GM12865 (cell line): ENCODE results near the gene ANKZF1.

Experiments used
- DNase-seq: peaks from one replicate; pipeline ENCODE4 v3.0.0; 2010; ENCODE audit warnings: low read depth
- H3K4me3 ChIP-seq: 2 replicates; pipeline ENCODE4 v1.5.1; 2011; ENCODE audit warnings: mild to moderate bottlenecking, low read depth, low read length, control low read depth
- CTCF ChIP-seq: IDR thresholded peaks from 2 replicates; pipeline ENCODE4 v1.5.1; 2011; ENCODE audit warnings: low read length, control low read depth, low read depth, inconsistent platforms; ENCODE audit not compliant: insufficient read depth; ENCODE audit errors: missing control alignments

The ANKZF1 gene

GRCh38 chr2:219214141-219214540 lies 15.5 kb upstream of the ANKZF1 start:
- DNase-seq, result no peak
- no peak overlapping the region for H3K4me3 ChIP-seq

GRCh38 chr2:219214786-219215185 lies 14.8 kb upstream of the ANKZF1 start:
- DNase-seq, result no peak
- no peak for TF ChIP-seq CTCF

More at GRCh38 chr2:219214141-219214540, 15.5 kb upstream of the ANKZF1 start:
- no peak for TF ChIP-seq CTCF

GRCh38 chr2:219215871-219216534 lies 13.6 kb upstream of the ANKZF1 start:
- no peak for DNase-seq
- H3K4me3 ChIP-seq, result no peak overlapping the region
- no peak for TF ChIP-seq CTCF

More at GRCh38 chr2:219214786-219215185, 14.8 kb upstream of the ANKZF1 start:
- no peak overlapping the region for H3K4me3 ChIP-seq

GRCh38 chr2:219216535-219216915 lies 13.1 kb upstream of the ANKZF1 start:
- no peak for DNase-seq
- TF ChIP-seq CTCF, result no peak
- no peak overlapping the region for H3K4me3 ChIP-seq

GRCh38 chr2:219218217-219218731 lies 11.3 kb upstream of the ANKZF1 start:
- TF ChIP-seq CTCF, result no peak
- DNase-seq, result no peak
- H3K4me3 ChIP-seq, result peak overlapping the region; percentile 85

GRCh38 chr2:219218732-219219701 lies 10.6 kb upstream of the ANKZF1 start, which contains the start of gene ABCB6:
Gene ABCB6 (minus strand): TSS chr2:219218958. CDS start chr2:219218673, 285 bp downstream.
- DNase-seq, result peak; percentile 92
- peak within 1 kb of the TSS; percentile 85 for H3K4me3 ChIP-seq

More at GRCh38 chr2:219218732-219219701, 10.6 kb upstream of the ANKZF1 start, which contains the start of gene ABCB6:
- TF ChIP-seq CTCF, result no peak
